Erythroblast (primary cell): ENCODE measurements around the gene GMPR.

Experiments
- DNase-seq, 2 experiments: peaks; one replicate each; lab custom pipeline; 2025; lab: John Stamatoyannopoulos, UW
- GATA1 ChIP-seq: IDR thresholded peaks from 2 replicates; pipeline ENCODE4 v1.6.1; 2011; ENCODE audit warnings: low read depth, mild to moderate bottlenecking, control low read depth, low read length, moderate library complexity
- POLR2A ChIP-seq: IDR thresholded peaks from 2 replicates; pipeline ENCODE4 v1.6.1; 2011; ENCODE audit warnings: mild to moderate bottlenecking, low read length

GMPR gene

GRCh38 chr6:16337295-16337975, 99.0 kb downstream of the GMPR start:
- DNase-seq, result peak in 1 of 2 experiments; percentile 35
- TF ChIP-seq GATA1, result no peak
- no peak for TF ChIP-seq POLR2A

GRCh38 chr6:16338577-16339264, 100.3 kb downstream of the GMPR start:
- DNase-seq, result peak in 1 of 2 experiments; percentile 23
- TF ChIP-seq POLR2A, result no peak
- TF ChIP-seq GATA1, result no peak

GRCh38 chr6:16339265-16339587, 100.8 kb downstream of the GMPR start:
- no peak for DNase-seq
- TF ChIP-seq POLR2A, result no peak
- no peak for TF ChIP-seq GATA1

DNA sequence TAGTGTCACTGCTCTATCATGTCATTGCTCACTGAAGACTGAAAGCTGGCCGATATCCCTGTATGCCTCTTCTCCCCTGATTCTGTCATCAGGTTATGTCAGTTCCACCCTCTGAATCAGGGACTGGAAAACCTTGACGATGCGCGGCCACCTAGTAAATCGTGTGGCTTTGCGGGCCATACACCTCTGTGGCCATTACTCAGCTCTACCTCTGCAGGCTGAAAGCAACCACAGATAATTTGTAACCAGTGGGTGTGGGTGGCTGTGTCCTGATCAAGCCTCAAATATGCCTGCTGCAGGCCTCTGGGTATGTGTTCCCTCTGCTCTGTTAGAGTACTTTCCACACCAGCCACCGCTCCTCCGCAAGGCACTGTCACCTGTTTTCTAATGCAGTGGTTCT, 105.2 kb downstream of the GMPR start:
- DNase-seq, result no peak
- no peak for TF ChIP-seq GATA1
- TF ChIP-seq POLR2A, result no peak

DNA sequence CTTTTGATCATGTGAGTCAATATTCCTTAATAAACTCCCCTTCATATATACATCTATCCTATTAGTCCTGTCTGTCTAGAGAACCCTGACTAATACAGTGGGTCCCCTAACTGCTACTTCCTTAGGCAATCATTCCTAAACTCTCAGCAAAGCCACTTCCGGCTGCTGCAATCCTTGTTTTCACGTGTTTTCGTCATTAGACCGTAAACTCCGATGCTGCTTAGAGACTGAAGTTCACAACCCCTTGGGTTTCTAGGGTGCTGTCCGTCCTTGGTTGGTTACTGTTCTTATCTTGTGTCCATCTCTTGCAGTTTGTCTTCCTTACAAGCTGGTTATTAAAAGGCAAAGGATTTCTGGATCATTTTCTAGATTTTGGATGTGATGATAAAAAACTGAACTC, 106.4 kb downstream of the GMPR start:
- TF ChIP-seq GATA1 (no peak), POLR2A (no peak)
- no peak for DNase-seq
